HG03108 (cell line): Measurements from ENCODE around the gene AGBL2.
"Not testable (repeated sequence)": the region's sequence is repeated elsewhere in the genome, so short reads cannot be mapped to it uniquely, and the experiment has no call there.

ENCODE experiments used
- ATAC-seq: cut with Tn5 transposase; IDR thresholded peaks from one replicate; pipeline ENCODE4 v1.9.1; 2021; ENCODE audit warnings: moderate library complexity; ENCODE audit not compliant: unreplicated experiment

AGBL2 gene

GRCh38 chr11:47689480-47689879 is 25.7 kb downstream of the AGBL2 start:
- no peak for ATAC-seq

GRCh38 chr11:47688991-47689390 is 26.2 kb downstream of the AGBL2 start:
- ATAC-seq, result no peak

GRCh38 chr11:47688111-47688510 is 27.1 kb downstream of the AGBL2 start:
- ATAC-seq, result no peak

GRCh38 chr11:47686704-47687103 is 28.5 kb downstream of the AGBL2 start:
- ATAC-seq, result not testable (repeated sequence)

- no peak for ATAC-seq
Observed at GRCh38 chr11:47686151-47686550, 29.0 kb downstream of the AGBL2 start.

- ATAC-seq, result no peak
Observed at GRCh38 chr11:47675851-47676250, 39.3 kb downstream of the AGBL2 start.

- ATAC-seq, result no peak
Observed at GRCh38 chr11:47672283-47672730, 42.9 kb downstream of the AGBL2 start.

- no peak for ATAC-seq
Observed at GRCh38 chr11:47669856-47670255, 45.3 kb downstream of the AGBL2 start.

GRCh38 chr11:47668665-47669064 is 46.5 kb downstream of the AGBL2 start:
- ATAC-seq, result no peak

- ATAC-seq, result no peak
Observed at GRCh38 chr11:47667555-47667954, 47.6 kb downstream of the AGBL2 start.

GRCh38 chr11:47667135-47667534 is 48.0 kb downstream of the AGBL2 start:
- ATAC-seq, result no peak

GRCh38 chr11:47664936-47665335 is 50.2 kb downstream of the AGBL2 start:
- not testable (repeated sequence) for ATAC-seq

GRCh38 chr11:47661245-47661644 is 53.9 kb downstream of the AGBL2 start:
- no peak for ATAC-seq

GRCh38 chr11:47659276-47659675 is 55.9 kb downstream of the AGBL2 start:
- no peak for ATAC-seq

GRCh38 chr11:47656260-47656885 is 58.8 kb downstream of the AGBL2 start:
- no peak for ATAC-seq

- ATAC-seq, result no peak
Observed at GRCh38 chr11:47651818-47652469, 63.2 kb downstream of the AGBL2 start.

- no peak for ATAC-seq
Observed at GRCh38 chr11:47649276-47649675, 65.9 kb downstream of the AGBL2 start.

- ATAC-seq, result no peak
Observed at GRCh38 chr11:47646019-47646418, 69.2 kb downstream of the AGBL2 start.

GRCh38 chr11:47645500-47645899 is 69.7 kb downstream of the AGBL2 start:
- no peak for ATAC-seq

GRCh38 chr11:47642099-47642855 is 72.9 kb downstream of the AGBL2 start, which contains the start of gene MTCH2:
MTCH2 (minus strand) TSS chr11:47642559; CDS start chr11:47642465, 94 bp downstream.
- ATAC-seq, result peak; percentile 90

GRCh38 chr11:47641600-47642098 is 73.5 kb downstream of the AGBL2 start:
- no peak for ATAC-seq

GRCh38 chr11:47640506-47640905 is 74.7 kb downstream of the AGBL2 start:
- ATAC-seq, result not testable (repeated sequence)
